Activated CD4-positive, alpha-beta memory T cell treated with anti-CD3 and anti-CD28 coated beads, Interleukin-2, amount 10 ng/mL, durations not matched to agents 7 days and 5 days (primary cell): ENCODE data around the gene LRP5. TPM values are rescaled to one million over a fixed set of nuclear protein-coding genes. Genes with fewer than 3 reads are reported as not detected.
A peak's percentile ranks its signal among the peaks of the same experiment; 100 is the strongest.
"Not testable (repeated sequence)": the region's sequence is repeated elsewhere in the genome, so short reads cannot be mapped to it uniquely, and the experiment has no call there.

Source experiments
- CTCF ChIA-PET: fragments of 350-600 bp; sonication (Branson Sonifier 250); formaldehyde crosslinking; loops from one replicate; lab custom pipeline; 2021; ENCODE audit warnings: antibody characterized with exemption, inconsistent platforms; lab: Charles Lee
- POLR2A ChIA-PET: fragments of 350-600 bp; sonication (Branson Sonifier 250); formaldehyde crosslinking; loops from one replicate; lab custom pipeline; 2021; ENCODE audit warnings: antibody characterized with exemption; lab: Charles Lee
- DNase-seq: peaks from one replicate; pipeline ENCODE4 v3.0.0-alpha.2; 2020
- H3K27ac Mint-ChIP-seq: one replicate; pipeline ENCODE4 v1.8.0; 2021; ENCODE audit warnings: mild to moderate bottlenecking, mixed read lengths
- H3K27me3 Mint-ChIP-seq: one replicate; pipeline ENCODE4 v1.8.0; 2021; ENCODE audit warnings: mixed read lengths
- H3K36me3 Mint-ChIP-seq: one replicate; pipeline ENCODE4 v1.8.0; 2021; ENCODE audit warnings: low read depth, mixed read lengths
- H3K4me1 Mint-ChIP-seq: one replicate; pipeline ENCODE4 v1.8.0; 2021; ENCODE audit warnings: mixed read lengths
- H3K4me3 Mint-ChIP-seq: one replicate; pipeline ENCODE4 v1.8.0; 2021; ENCODE audit warnings: mild to moderate bottlenecking, mixed read lengths
- H3K9me3 Mint-ChIP-seq: one replicate; pipeline ENCODE4 v1.8.0; 2021; ENCODE audit warnings: mixed read lengths
- total RNA-seq, 2 experiments: library from RNA; stranded (reverse); gene quantifications; one replicate each; pipeline ENCODE4 v1.2.3, GENCODE V29; 2021

Gene LRP5
- total RNA-seq, 2 experiments from 2014 or later: 12.3 to 13.5 TPM

DNA sequence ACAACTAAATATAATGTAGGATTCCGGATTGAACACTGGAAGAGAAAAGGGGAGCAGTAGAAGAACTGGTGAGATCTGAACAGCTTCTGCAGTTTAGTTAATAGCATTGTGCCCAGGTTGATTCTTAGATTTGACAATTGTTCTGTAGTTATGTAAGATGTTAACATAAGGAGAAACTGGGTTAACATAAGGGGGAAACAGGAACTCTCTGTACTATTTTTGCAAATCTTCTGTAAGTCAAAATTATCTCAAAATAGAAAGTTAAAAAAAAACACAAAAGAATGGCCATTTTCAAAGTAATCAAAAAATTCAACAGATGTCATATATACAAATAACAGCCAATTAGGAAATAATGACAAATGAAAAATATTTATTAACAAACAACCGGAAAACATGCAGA is 18.7 kb upstream of the LRP5 start:
- no peak overlapping the region for H3K4me3 Mint-ChIP-seq
- POLR2A ChIA-PET: no interaction called here
- H3K36me3 Mint-ChIP-seq: peaks cover 2% of the 10 kb centered on the region
- peaks cover 10% of the 10 kb centered on the region for H3K27me3 Mint-ChIP-seq
- peaks cover 3% of the 10 kb centered on the region for H3K4me1 Mint-ChIP-seq
- CTCF ChIA-PET: no interaction called here
- H3K27ac Mint-ChIP-seq: no peak overlapping the region
- peaks cover 7% of the 10 kb centered on the region for H3K9me3 Mint-ChIP-seq
- no peak for DNase-seq

DNA sequence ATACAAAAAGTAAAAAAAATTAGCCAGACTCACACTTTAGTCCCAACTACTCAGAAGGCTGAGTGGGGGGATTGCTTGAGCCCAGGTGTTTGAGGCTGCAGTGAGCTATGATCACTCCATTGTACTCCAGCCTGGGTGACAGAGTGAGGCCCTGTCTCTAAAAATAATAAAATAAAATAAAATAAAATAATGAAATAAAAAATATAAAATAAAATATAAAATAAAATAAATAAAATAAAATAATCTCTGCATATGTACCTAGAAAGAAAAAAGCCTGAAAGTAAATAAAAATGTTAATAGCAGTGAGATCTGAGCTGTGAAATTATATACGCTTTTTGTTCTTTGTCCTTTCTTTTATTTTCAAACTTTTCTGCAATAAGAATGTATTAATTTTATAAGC is 17.1 kb upstream of the LRP5 start:
- H3K9me3 Mint-ChIP-seq: no peaks in the 10 kb centered on the region
- DNase-seq: no peak
- CTCF ChIA-PET: interaction anchor here (0.7 to 6.1 kb wide), 7 partner anchors 15 to 112 kb away, joined by 3 to 117 read pairs (median 16); partner anchors contain the start of gene C11orf24
- H3K36me3 Mint-ChIP-seq: no peaks in the 10 kb centered on the region
- H3K4me3 Mint-ChIP-seq: no peak overlapping the region
- H3K4me1 Mint-ChIP-seq: peaks cover 3% of the 10 kb centered on the region
- peaks cover 6% of the 10 kb centered on the region for H3K27me3 Mint-ChIP-seq
- POLR2A ChIA-PET: interaction anchor here (4.4 kb wide), 1 partner anchor 23 kb away, joined by 42 read pairs; the partner anchor contains the start of gene C11orf24
- no peak overlapping the region for H3K27ac Mint-ChIP-seq

DNA sequence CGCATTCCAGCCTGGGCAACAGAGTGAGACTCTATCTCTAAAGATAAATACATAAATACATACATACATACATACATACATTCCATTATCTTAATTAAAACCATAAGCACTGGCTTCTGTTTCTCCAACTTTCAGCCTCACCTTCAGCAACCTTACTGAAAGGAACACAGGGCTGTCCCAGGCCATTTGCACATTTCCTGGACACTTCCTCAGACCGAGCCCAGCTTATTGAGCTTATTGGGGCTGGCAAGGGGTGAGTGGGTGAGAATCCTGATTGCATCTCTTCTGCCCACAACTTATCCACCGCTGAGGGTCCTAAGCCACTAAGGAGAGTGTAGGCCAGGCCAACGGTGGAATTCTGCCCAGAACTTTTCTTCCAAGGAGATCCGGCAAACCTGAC is 16.5 kb upstream of the LRP5 start:
- H3K27ac Mint-ChIP-seq: no peak overlapping the region
- no peak overlapping the region for H3K4me3 Mint-ChIP-seq
- H3K27me3 Mint-ChIP-seq: peaks cover 6% of the 10 kb centered on the region
- no peaks in the 10 kb centered on the region for H3K9me3 Mint-ChIP-seq
- DNase-seq: no peak
- H3K36me3 Mint-ChIP-seq: no peaks in the 10 kb centered on the region
- POLR2A ChIA-PET: interaction anchor here (1.7 to 4.4 kb wide), 2 partner anchors 24 to 37 kb away, joined by 5 to 42 read pairs; partner anchors contain the start of gene C11orf24
- H3K4me1 Mint-ChIP-seq: peaks cover 3% of the 10 kb centered on the region
- CTCF ChIA-PET: interaction anchor here (0.7 to 6.1 kb wide), 8 partner anchors 15 to 111 kb away, joined by 3 to 117 read pairs (median 14); partner anchors contain the start of gene C11orf24

DNA sequence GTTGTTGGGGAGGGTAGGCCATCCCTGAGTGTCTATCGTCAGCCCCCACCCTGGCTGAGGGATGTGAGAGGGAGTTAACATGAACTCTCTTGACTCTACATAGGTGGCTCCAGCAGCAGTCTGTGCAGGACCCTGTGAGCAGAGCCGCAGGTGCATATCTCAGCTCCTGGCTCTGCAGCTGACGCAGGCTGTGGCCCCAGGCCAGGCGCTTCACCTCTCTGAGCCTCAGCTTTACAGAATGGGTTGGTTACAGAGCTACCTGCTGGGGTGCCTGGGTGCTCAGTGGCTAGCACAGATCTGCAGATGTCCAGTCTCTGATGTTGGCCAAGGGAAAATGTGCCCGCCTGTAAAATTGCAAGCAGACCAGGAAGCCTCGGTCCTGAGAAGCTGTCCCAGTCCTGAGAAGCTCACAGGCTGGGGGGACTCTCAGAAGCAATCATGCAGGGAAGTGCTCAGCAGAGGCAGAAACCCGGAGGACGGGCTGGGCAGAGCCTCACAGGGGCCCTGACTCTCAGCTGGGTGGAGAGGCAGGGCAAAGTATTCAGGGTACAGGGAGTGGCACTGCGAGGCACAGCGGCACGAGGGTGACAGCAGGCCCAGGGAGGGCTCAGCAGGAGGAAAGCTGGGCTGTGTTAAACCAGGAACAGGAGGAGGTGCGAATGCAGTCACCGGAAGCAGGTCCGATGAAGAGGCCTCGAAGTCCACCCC is 15.9 kb upstream of the LRP5 start:
- ChIA-PET CTCF (interaction anchor here (1.1 to 6.1 kb wide), 14 partner anchors 10 to 341 kb away, joined by 3 to 117 read pairs (median 4); partner anchors contain the start of gene C11orf24), POLR2A (interaction anchor here (1.7 to 4.4 kb wide), 2 partner anchors 25 to 37 kb away, joined by 5 to 42 read pairs; partner anchors contain the start of gene C11orf24)
- H3K27ac Mint-ChIP-seq: no peak overlapping the region
- H3K9me3 Mint-ChIP-seq: no peaks in the 10 kb centered on the region
- H3K4me1 Mint-ChIP-seq: peaks cover 3% of the 10 kb centered on the region
- DNase-seq: no peak
- H3K4me3 Mint-ChIP-seq: no peak overlapping the region
- H3K27me3 Mint-ChIP-seq: peaks cover 6% of the 10 kb centered on the region
- H3K36me3 Mint-ChIP-seq: no peaks in the 10 kb centered on the region

DNA sequence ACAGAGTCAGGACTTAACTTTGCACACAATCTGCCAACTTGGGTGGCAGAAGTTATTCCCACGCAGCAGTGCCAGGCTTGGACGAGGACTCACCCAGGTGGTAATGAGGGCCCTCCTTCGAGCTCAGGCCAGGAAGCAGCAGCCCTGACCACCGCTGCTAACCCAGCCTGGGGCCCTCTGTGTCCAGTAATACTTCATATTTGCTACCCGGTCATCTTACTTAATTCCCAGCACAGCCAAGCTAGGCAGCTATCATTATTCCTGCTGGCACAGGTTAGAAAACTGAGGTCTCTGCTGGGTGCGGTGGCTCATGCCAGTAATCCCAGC is 15.4 kb upstream of the LRP5 start:
- no peak for DNase-seq
- ChIA-PET CTCF (interaction anchor here (1.1 to 6.1 kb wide), 14 partner anchors 9 to 342 kb away, joined by 3 to 117 read pairs (median 4); partner anchors contain the start of gene C11orf24), POLR2A (interaction anchor here (1.7 to 4.4 kb wide), 2 partner anchors 25 to 38 kb away, joined by 5 to 42 read pairs; partner anchors contain the start of gene C11orf24)
- H3K27me3 Mint-ChIP-seq: peaks cover 6% of the 10 kb centered on the region
- H3K27ac Mint-ChIP-seq: no peak overlapping the region
- no peak overlapping the region for H3K4me3 Mint-ChIP-seq
- H3K4me1 Mint-ChIP-seq: peaks cover 3% of the 10 kb centered on the region
- H3K9me3 Mint-ChIP-seq: no peaks in the 10 kb centered on the region
- no peaks in the 10 kb centered on the region for H3K36me3 Mint-ChIP-seq

DNA sequence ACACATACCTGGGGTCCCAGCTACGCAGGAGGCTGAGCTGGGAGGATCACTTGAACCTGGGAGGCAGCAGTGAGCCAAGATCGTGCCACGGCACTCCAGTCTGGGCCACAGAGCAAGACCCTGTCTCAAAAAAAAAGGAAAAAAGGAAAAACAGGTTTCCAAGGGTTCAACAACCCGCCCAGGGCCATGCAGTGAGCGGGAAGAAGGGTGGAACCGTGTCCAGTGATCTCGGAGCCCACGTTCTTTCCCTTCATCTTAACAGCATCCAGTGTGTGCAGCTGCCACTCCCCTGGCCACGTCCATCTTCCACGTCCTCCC is 14.9 kb upstream of the LRP5 start:
- H3K4me1 Mint-ChIP-seq: peaks cover 3% of the 10 kb centered on the region
- POLR2A ChIA-PET: interaction anchor here (1.7 to 4.4 kb wide), 2 partner anchors 26 to 38 kb away, joined by 5 to 42 read pairs; partner anchors contain the start of gene C11orf24
- no peak overlapping the region for H3K27ac Mint-ChIP-seq

DNA sequence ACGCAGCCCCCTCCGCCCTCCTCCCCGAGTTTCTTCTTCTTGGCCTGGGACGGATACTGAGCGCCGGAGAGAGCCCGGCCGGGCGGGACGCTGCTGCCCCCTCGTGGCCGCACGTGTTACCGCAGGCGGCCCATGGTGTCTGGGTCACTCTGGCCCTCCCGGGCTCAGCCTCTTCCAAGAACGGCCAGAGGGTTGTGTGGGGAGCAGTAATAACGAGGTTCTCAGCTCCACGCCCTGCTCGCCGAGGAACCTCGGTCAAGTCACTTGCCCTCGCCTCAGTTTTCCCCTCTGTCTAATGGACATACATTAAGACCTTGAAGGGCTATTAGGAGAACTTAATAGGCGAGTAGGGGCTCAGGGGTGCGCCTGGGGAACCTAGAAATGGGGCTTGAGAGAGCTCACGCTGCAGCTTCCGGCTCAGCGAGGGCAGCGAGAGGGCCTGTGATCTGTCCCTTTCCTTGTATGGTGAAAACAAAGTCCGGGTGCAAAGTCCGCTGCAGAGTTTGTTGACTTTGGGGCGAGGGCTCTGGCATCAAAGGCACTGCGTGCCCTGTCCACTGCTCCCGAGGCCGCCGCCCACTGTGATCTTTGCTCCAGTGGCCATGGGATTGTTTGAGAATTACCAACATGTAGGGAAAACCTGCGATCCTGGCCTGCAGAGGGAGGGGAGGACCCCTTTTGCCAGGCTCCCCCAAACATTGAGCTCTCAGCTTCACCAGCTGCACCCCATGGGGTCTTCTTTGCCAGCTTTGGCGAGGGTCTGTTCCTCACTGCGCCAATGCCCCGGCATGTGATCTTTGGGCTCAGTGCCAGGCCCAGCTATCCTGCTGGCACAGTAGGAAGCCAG is 14.4 kb upstream of the LRP5 start:
- ChIA-PET POLR2A (interaction anchor here (4.4 kb wide), 1 partner anchor 26 kb away, joined by 42 read pairs; the partner anchor contains the start of gene C11orf24), CTCF (interaction anchor here (0.7 to 6.1 kb wide), 19 partner anchors 8 to 343 kb away, joined by 3 to 117 read pairs (median 4); partner anchors contain the start of gene C11orf24)

More for the DNA sequence above, 14.9 kb upstream of the LRP5 start:
- Mint-ChIP-seq H3K4me3 (no peak overlapping the region), H3K36me3 (no peaks in the 10 kb centered on the region), H3K27me3 (peaks cover 6% of the 10 kb centered on the region), H3K9me3 (no peaks in the 10 kb centered on the region)
- no peak for DNase-seq
- CTCF ChIA-PET: interaction anchor here (1.1 to 6.1 kb wide), 14 partner anchors 9 to 342 kb away, joined by 3 to 117 read pairs (median 4); partner anchors contain the start of gene C11orf24

DNA sequence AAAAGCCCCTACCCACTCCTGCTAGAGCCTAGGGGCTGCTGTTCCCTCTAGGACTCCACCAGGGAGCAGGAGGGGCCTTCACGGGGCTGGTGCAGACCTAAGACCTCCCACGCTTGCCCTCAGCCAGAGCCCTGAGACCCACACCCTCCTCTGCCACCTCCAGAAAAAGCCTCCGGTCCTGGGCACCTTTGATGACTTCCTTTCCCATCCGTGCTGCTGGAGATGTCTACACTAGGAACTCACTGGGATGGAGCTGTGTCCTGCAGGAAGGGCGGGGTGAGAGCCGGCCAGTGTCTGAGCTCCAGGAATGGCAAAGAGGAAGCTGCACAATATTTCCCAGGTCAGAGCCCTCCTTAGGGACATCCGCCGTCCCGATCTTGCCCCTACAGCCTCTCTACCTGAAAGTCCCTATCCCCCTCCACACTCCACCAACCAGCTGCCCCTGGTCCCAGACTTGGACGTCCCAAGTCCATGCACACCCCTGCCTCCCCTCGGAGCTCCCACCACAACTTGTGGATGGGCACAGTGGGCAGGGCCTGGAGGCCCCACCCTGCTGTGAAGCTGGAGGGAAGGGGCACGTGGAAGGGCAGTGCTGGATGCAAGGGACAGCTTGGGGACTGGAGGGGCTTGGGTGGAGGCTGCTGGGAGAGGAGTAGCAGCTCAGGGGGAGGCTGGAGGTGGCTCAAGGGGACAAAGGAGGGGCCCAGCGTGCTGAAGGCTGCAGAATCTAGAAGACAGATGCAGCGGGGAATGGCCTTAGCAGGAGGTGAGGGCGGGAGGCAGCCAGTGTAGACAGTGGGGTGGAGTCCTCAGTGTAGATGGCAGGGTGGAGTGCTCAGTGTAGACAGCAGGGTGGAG is 13.5 kb upstream of the LRP5 start:
- Mint-ChIP-seq H3K4me3 (no peak overlapping the region), H3K36me3 (no peaks in the 10 kb centered on the region), H3K9me3 (no peaks in the 10 kb centered on the region), H3K27me3 (peaks cover 2% of the 10 kb centered on the region), H3K27ac (no peak overlapping the region), H3K4me1 (peaks cover 3% of the 10 kb centered on the region)
- DNase-seq: no peak
- CTCF ChIA-PET: interaction anchor here (0.5 to 6.1 kb wide), 15 partner anchors 8 to 89 kb away, joined by 3 to 117 read pairs (median 5); partner anchors contain the start of gene C11orf24
- POLR2A ChIA-PET: interaction anchor here (0.6 to 4.4 kb wide), 2 partner anchors 27 to 162 kb away, joined by 3 to 42 read pairs; partner anchors contain the start of genes C11orf24 and PPP6R3

More for the DNA sequence above, 14.4 kb upstream of the LRP5 start:
- peak; percentile 78 for DNase-seq
- H3K27ac Mint-ChIP-seq: no peak overlapping the region
- H3K36me3 Mint-ChIP-seq: no peaks in the 10 kb centered on the region
- peaks cover 3% of the 10 kb centered on the region for H3K4me1 Mint-ChIP-seq
- peaks cover 6% of the 10 kb centered on the region for H3K27me3 Mint-ChIP-seq
- H3K4me3 Mint-ChIP-seq: no peak overlapping the region
- H3K9me3 Mint-ChIP-seq: no peaks in the 10 kb centered on the region

DNA sequence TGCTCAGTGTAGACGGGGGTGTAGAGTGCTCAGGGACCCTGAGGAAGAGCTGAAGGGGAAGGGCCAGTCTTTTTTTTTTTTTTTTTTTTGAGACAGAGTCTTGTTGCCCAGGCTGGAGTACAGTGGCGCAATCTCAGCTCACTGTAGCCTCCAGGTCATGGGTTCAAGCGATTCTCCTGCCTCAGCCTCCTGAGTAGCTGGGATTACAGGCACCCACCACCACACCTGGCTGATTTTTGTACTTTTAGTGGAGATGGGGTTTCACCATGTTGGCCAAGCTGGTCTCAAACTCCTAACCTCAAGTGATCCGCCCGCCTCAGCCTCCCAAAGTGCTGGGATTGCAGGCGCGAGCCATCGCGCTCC is 12.9 kb upstream of the LRP5 start:
- ChIA-PET CTCF (interaction anchor here (0.5 to 6.1 kb wide), 12 partner anchors 9 to 166 kb away, joined by 3 to 117 read pairs (median 4); partner anchors contain the start of gene C11orf24), POLR2A (interaction anchor here (4.4 kb wide), 1 partner anchor 28 kb away, joined by 42 read pairs; the partner anchor contains the start of gene C11orf24)

GRCh38 chr11:68300076-68300830 is 12.1 kb upstream of the LRP5 start:
- Mint-ChIP-seq H3K36me3 (peaks cover 2% of the 10 kb centered on the region), H3K9me3 (no peaks in the 10 kb centered on the region), H3K4me3 (no peak overlapping the region), H3K27ac (no peak overlapping the region), H3K4me1 (peaks cover 8% of the 10 kb centered on the region), H3K27me3 (peaks cover 2% of the 10 kb centered on the region)
- CTCF ChIA-PET: interaction anchor here (0.6 to 6.1 kb wide), 9 partner anchors 10 to 165 kb away, joined by 3 to 117 read pairs (median 4); partner anchors contain the start of gene C11orf24
- POLR2A ChIA-PET: no interaction called here
- no peak for DNase-seq

More for the DNA sequence above, 12.9 kb upstream of the LRP5 start:
- not testable (repeated sequence) for H3K27me3 Mint-ChIP-seq, H3K36me3 Mint-ChIP-seq, H3K4me1 Mint-ChIP-seq, H3K4me3 Mint-ChIP-seq, DNase-seq, H3K9me3 Mint-ChIP-seq, H3K27ac Mint-ChIP-seq

DNA sequence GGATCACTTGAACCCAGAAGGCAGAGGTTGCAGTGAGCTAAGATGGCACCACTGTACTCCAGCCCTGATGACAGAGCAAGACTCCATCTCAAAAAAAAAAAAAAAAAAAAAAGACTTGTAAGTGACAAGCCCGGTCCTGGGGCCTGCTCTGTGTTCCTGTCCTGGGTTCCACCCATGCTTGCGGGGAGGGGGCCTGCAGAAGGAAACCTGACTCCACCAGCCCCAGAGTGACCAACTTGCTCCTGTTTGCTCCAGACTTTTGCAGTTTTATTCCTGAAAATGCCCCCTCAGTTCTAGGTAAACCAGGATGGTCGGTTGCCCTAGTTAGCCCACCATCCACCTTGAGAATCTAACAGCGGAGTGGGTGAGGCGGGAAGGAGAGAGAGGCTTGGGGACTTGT is 10.1 kb upstream of the LRP5 start:
- peaks cover 18% of the 10 kb centered on the region for H3K4me1 Mint-ChIP-seq
- H3K9me3 Mint-ChIP-seq: no peaks in the 10 kb centered on the region
- no peak for DNase-seq
- POLR2A ChIA-PET: no interaction called here
- no peak overlapping the region for H3K27ac Mint-ChIP-seq
- peaks cover 2% of the 10 kb centered on the region for H3K36me3 Mint-ChIP-seq
- H3K27me3 Mint-ChIP-seq: peaks cover 2% of the 10 kb centered on the region
- H3K4me3 Mint-ChIP-seq: no peak overlapping the region
- CTCF ChIA-PET: interaction anchor here (1.2 kb wide), 1 partner anchor 31 kb away, joined by 3 read pairs; no protein-coding TSS in a partner anchor
